Transverse colon (tissue), 4 donors: ENCODE results near the gene STRADA.

Source experiments
- EP300 ChIP-seq: sonication (generic); formaldehyde crosslinking; IDR thresholded peaks from one replicate; pipeline ENCODE4 v1.6.1; 2017; ENCODE audit warnings: antibody characterized with exemption, low read depth
- POLR2AphosphoS5 ChIP-seq, 3 donors: sonication (generic); formaldehyde crosslinking; IDR thresholded peaks; one replicate each; pipeline ENCODE4 v1.6.1; 2016; ENCODE audit warnings: antibody characterized with exemption in 3 of 3
- TF ChIP-seq, protein P1 (sequence below), 5 experiments: fragments of 200-600 bp in 3 of 5; fragments of 450-650 bp in 2 of 5; sonication (generic) in 3 of 5; IDR thresholded peaks; 1 replicate in 2 of 5; 2 replicates in 3 of 5; pipeline ENCODE4 v1.5.1; 2016 to 2017; ENCODE audit warnings: antibody characterized with exemption in 5 of 5, inconsistent platforms in 3 of 5, mild to moderate bottlenecking in 2 of 5, moderate library complexity in 1 of 5

DNA sequence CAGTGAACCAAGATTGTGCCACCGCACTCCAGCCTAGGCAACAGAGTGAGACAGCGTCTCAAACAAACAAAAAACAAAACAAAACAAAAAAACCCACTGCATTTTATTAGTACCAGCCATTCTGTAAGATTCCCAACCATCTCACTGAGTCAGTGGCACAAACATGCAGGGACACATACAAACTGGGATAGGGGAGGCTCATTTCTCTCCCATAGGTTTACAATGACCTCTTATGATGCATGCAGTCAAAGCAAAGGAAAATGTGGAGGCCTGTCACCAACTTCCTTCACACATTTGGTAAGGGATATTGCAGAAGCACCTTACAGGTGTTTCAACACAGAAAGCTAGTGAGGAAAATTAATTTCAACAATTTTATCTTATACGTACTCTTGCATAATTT, 12.4 kb upstream of the STRADA start:
- TF ChIP-seq EP300 (no peak), POLR2AphosphoS5 (IDR thresholded peaks at IDR 0.05) (no peak)
- TF ChIP-seq, protein P1, sequence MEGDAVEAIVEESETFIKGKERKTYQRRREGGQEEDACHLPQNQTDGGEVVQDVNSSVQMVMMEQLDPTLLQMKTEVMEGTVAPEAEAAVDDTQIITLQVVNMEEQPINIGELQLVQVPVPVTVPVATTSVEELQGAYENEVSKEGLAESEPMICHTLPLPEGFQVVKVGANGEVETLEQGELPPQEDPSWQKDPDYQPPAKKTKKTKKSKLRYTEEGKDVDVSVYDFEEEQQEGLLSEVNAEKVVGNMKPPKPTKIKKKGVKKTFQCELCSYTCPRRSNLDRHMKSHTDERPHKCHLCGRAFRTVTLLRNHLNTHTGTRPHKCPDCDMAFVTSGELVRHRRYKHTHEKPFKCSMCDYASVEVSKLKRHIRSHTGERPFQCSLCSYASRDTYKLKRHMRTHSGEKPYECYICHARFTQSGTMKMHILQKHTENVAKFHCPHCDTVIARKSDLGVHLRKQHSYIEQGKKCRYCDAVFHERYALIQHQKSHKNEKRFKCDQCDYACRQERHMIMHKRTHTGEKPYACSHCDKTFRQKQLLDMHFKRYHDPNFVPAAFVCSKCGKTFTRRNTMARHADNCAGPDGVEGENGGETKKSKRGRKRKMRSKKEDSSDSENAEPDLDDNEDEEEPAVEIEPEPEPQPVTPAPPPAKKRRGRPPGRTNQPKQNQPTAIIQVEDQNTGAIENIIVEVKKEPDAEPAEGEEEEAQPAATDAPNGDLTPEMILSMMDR (IDR thresholded peaks at IDR 0.05), result no peak
